H9 (cell line): ENCODE data around the gene MGST2. TPM values are rescaled to one million over a fixed set of nuclear protein-coding genes. Genes with fewer than 3 reads are reported as not detected.

ENCODE experiments used
- DNase-seq: peaks from one replicate; pipeline ENCODE4 v3.0.0-alpha.2; 2017
- H2AFZ ChIP-seq: one replicate; pipeline ENCODE4 v1.6.1; 2013; ENCODE audit warnings: mild to moderate bottlenecking, low read length, control low read depth, moderate library complexity
- H2AK5ac ChIP-seq: 2 replicates; pipeline ENCODE4 v1.6.1; 2013; ENCODE audit warnings: low read length, control low read depth, mixed read lengths; ENCODE audit not compliant: insufficient read length
- H2BK120ac ChIP-seq: one replicate; pipeline ENCODE4 v1.6.1; 2013; ENCODE audit warnings: low read depth, mild to moderate bottlenecking, low read length, control low read depth, inconsistent platforms; ENCODE audit not compliant: poor library complexity, severe bottlenecking
- H2BK12ac ChIP-seq: 2 replicates; pipeline ENCODE4 v1.6.1; 2013; ENCODE audit warnings: low read length, control low read depth, mixed read lengths, low read depth; ENCODE audit not compliant: insufficient read length
- H2BK15ac ChIP-seq: 2 replicates; pipeline ENCODE4 v1.6.1; 2013; ENCODE audit warnings: low read depth, low read length, control low read depth
- H2BK20ac ChIP-seq: one replicate; pipeline ENCODE4 v1.6.1; 2013; ENCODE audit warnings: low read depth, mild to moderate bottlenecking, low read length, control low read depth, inconsistent platforms; ENCODE audit not compliant: poor library complexity, severe bottlenecking
- H2BK5ac ChIP-seq: 2 replicates; pipeline ENCODE4 v1.6.1; 2013; ENCODE audit warnings: low read length, control low read depth, mixed read lengths; ENCODE audit not compliant: insufficient read length
- H3K14ac ChIP-seq: 2 replicates; pipeline ENCODE4 v1.6.1; 2013; ENCODE audit warnings: low read length, control low read depth; ENCODE audit not compliant: insufficient read depth
- H3K18ac ChIP-seq: 2 replicates; pipeline ENCODE4 v1.6.1; 2013; ENCODE audit warnings: low read depth, mild to moderate bottlenecking, mixed read lengths, low read length, control low read depth; ENCODE audit not compliant: insufficient read length
- H3K23ac ChIP-seq: 2 replicates; pipeline ENCODE4 v1.6.1; 2013; ENCODE audit warnings: low read length, control low read depth, mixed read lengths, low read depth; ENCODE audit not compliant: insufficient read length
- H3K23me2 ChIP-seq: 2 replicates; pipeline ENCODE4 v1.6.1; 2013; ENCODE audit warnings: low read depth, mild to moderate bottlenecking, mixed read lengths, low read length, control low read depth; ENCODE audit not compliant: insufficient read length, poor library complexity, severe bottlenecking
- H3K27ac ChIP-seq: 2 replicates; pipeline ENCODE4 v1.5.1; 2013; ENCODE audit warnings: low read length, control low read depth, mixed read lengths, low read depth; ENCODE audit not compliant: insufficient read length
- H3K27me3 ChIP-seq: 2 replicates; pipeline ENCODE4 v1.6.1; 2013; ENCODE audit warnings: low read length, control low read depth, inconsistent platforms; ENCODE audit not compliant: insufficient read depth
- H3K4ac ChIP-seq: 2 replicates; pipeline ENCODE4 v1.6.1; 2013; ENCODE audit warnings: low read depth, mild to moderate bottlenecking, control low read depth, inconsistent platforms, low read length, moderate library complexity
- H3K4me1 ChIP-seq: 2 replicates; pipeline ENCODE4 v1.6.1; 2013; ENCODE audit warnings: low read length, control low read depth, inconsistent platforms; ENCODE audit not compliant: insufficient read depth
- H3K4me2 ChIP-seq: 2 replicates; pipeline ENCODE4 v1.6.1; 2013; ENCODE audit warnings: low read length, control low read depth, mixed read lengths; ENCODE audit not compliant: insufficient read length, insufficient read depth
- H3K56ac ChIP-seq: 2 replicates; pipeline ENCODE4 v1.6.1; 2013; ENCODE audit warnings: low read depth, mild to moderate bottlenecking, mixed read lengths, low read length, control low read depth; ENCODE audit not compliant: insufficient read length
- H3K79me1 ChIP-seq: 2 replicates; pipeline ENCODE4 v1.6.1; 2013; ENCODE audit warnings: low read depth, mild to moderate bottlenecking, moderate library complexity, low read length, control low read depth, inconsistent platforms; ENCODE audit not compliant: insufficient read depth, poor library complexity, severe bottlenecking
- H3K79me2 ChIP-seq: 2 replicates; pipeline ENCODE4 v1.6.1; 2013; ENCODE audit warnings: low read length, control low read depth, inconsistent platforms; ENCODE audit not compliant: insufficient read depth
- H3K9ac ChIP-seq: 2 replicates; pipeline ENCODE4 v1.6.1; 2013; ENCODE audit warnings: low read length, control low read depth, mixed read lengths; ENCODE audit not compliant: insufficient read length; ENCODE audit errors: extremely low read depth
- H3K9me3 ChIP-seq: one replicate; pipeline ENCODE4 v1.6.1; 2013; ENCODE audit warnings: low read depth, low read length, inconsistent platforms; ENCODE audit not compliant: control insufficient read depth
- H3T11ph ChIP-seq: one replicate; pipeline ENCODE4 v1.6.1; 2013; ENCODE audit warnings: mild to moderate bottlenecking, low read length, control low read depth, inconsistent platforms
- H4K20me1 ChIP-seq: one replicate; pipeline ENCODE4 v1.6.1; 2013; ENCODE audit not compliant: control insufficient read depth, insufficient read length, insufficient read depth
- H4K5ac ChIP-seq: 2 replicates; pipeline ENCODE4 v1.6.1; 2013; ENCODE audit warnings: low read depth, mild to moderate bottlenecking, mixed read lengths, low read length, control low read depth; ENCODE audit not compliant: insufficient read length
- H4K8ac ChIP-seq: replicated peaks from 2 replicates; pipeline ENCODE4 v1.6.1; 2013; ENCODE audit warnings: low read length, control low read depth, mixed read lengths, low read depth; ENCODE audit not compliant: insufficient read length
- H4K91ac ChIP-seq: 2 replicates; pipeline ENCODE4 v1.6.1; 2013; ENCODE audit warnings: low read depth, mild to moderate bottlenecking, moderate library complexity, mixed read lengths, low read length, control low read depth; ENCODE audit not compliant: insufficient read length
- H3K27ac Mint-ChIP-seq, 3 experiments: 2 replicates in 2 of 3; 3 replicates in 1 of 3; pipeline ENCODE4 v1.8.0; 2020 to 2021; ENCODE audit warnings: mixed read lengths in 3 of 3, mild to moderate bottlenecking in 1 of 3, moderate library complexity in 1 of 3
- H3K27me3 Mint-ChIP-seq: 2 replicates; pipeline ENCODE4 v1.8.0; 2021; ENCODE audit warnings: low read depth, mild to moderate bottlenecking, moderate library complexity, mixed read lengths
- H3K36me3 Mint-ChIP-seq, 3 experiments: 2 replicates in 2 of 3; 3 replicates in 1 of 3; pipeline ENCODE4 v1.8.0; 2020 to 2021; ENCODE audit warnings: low read depth in 3 of 3, mixed read lengths in 3 of 3; ENCODE audit not compliant: insufficient read depth in 1 of 3
- H3K4me1 Mint-ChIP-seq, 2 experiments: 2 replicates each; pipeline ENCODE4 v1.8.0; 2020; ENCODE audit warnings: mixed read lengths in 2 of 2
- H3K4me3 Mint-ChIP-seq, 2 experiments: 2 replicates in 1 of 2; 3 replicates in 1 of 2; pipeline ENCODE4 v1.8.0; 2020 to 2021; ENCODE audit warnings: mild to moderate bottlenecking in 2 of 2, mixed read lengths in 2 of 2, moderate library complexity in 1 of 2
- H3K9me3 Mint-ChIP-seq, 2 experiments: 2 replicates in 1 of 2; 3 replicates in 1 of 2; pipeline ENCODE4 v1.8.0; 2020; ENCODE audit warnings: mild to moderate bottlenecking in 2 of 2, mixed read lengths in 2 of 2, moderate library complexity in 1 of 2
- WGBS: extraction: QIAGEN DNeasy Blood & Tissue Kit; methylation state at CpG from one replicate; pipeline ENCODE4 v1.1.7; 2013; ENCODE audit warnings: missing lambda C conversion rate, low lambda C conversion rate, mixed read lengths; ENCODE audit not compliant: insufficient read length; ENCODE audit errors: extremely low coverage; 5-methylcytosine and 5-hydroxymethylcytosine counted together
- total RNA-seq: library from RNA; stranded (reverse); gene quantifications from 2 replicates; pipeline ENCODE4 v1.2.1, GENCODE V29; 2021
- TF ChIP-seq, protein P1 (sequence below): fragments of 200-600 bp; sonication (generic); conservative IDR thresholded peaks from 3 replicates; pipeline ENCODE4 v1.8.0; 2021; ENCODE audit warnings: antibody characterized with exemption, mild to moderate bottlenecking

Gene MGST2
- total RNA-seq, 1 experiment from 2014 or later, result 6.4 TPM

GRCh38 chr4:139651282-139652194 lies 14.1 kb upstream of the MGST2 start:
- H3K27ac ChIP-seq, result no peak overlapping the region
- H2AFZ ChIP-seq, result no peak overlapping the region
- H3K79me1 ChIP-seq, result no peaks in the 10 kb centered on the region
- no peak overlapping the region for H4K91ac ChIP-seq
- no peaks in the 10 kb centered on the region for H3K23me2 ChIP-seq
- no peaks in the 10 kb centered on the region for H3K36me3 Mint-ChIP-seq
- H3K27me3 Mint-ChIP-seq, result peaks cover 25% of the 10 kb centered on the region
- H2BK15ac ChIP-seq, result no peak overlapping the region
- no peak overlapping the region for H3K23ac ChIP-seq
- H2BK20ac ChIP-seq, result no peak overlapping the region
- no peak overlapping the region for H3K14ac ChIP-seq
- no peak overlapping the region for H3K4ac ChIP-seq
- H3K4me1 Mint-ChIP-seq, result peaks cover 0 to 8% of the 10 kb centered on the region in 2 experiments; a peak in 3 of 4 replicates
- no peak overlapping the region for H3K4me2 ChIP-seq
- H4K5ac ChIP-seq, result no peak overlapping the region
- DNase-seq, result peak; percentile 76
- H3K4me3 Mint-ChIP-seq, result no peak overlapping the region; a peak in 1 of 5 replicates
- WGBS, result 100% methylated on average over 1 of the region's 13 CpGs
- H3K27me3 ChIP-seq, result no peaks in the 10 kb centered on the region
- H3K79me2 ChIP-seq, result no peaks in the 10 kb centered on the region
- H3T11ph ChIP-seq, result no peak overlapping the region
- H2BK5ac ChIP-seq, result no peak overlapping the region
- no peak overlapping the region for H2BK120ac ChIP-seq
- TF ChIP-seq, protein P1, sequence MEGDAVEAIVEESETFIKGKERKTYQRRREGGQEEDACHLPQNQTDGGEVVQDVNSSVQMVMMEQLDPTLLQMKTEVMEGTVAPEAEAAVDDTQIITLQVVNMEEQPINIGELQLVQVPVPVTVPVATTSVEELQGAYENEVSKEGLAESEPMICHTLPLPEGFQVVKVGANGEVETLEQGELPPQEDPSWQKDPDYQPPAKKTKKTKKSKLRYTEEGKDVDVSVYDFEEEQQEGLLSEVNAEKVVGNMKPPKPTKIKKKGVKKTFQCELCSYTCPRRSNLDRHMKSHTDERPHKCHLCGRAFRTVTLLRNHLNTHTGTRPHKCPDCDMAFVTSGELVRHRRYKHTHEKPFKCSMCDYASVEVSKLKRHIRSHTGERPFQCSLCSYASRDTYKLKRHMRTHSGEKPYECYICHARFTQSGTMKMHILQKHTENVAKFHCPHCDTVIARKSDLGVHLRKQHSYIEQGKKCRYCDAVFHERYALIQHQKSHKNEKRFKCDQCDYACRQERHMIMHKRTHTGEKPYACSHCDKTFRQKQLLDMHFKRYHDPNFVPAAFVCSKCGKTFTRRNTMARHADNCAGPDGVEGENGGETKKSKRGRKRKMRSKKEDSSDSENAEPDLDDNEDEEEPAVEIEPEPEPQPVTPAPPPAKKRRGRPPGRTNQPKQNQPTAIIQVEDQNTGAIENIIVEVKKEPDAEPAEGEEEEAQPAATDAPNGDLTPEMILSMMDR, result peak; percentile 95
- H2BK12ac ChIP-seq, result no peak overlapping the region
- H2AK5ac ChIP-seq, result no peak overlapping the region
- no peak overlapping the region; a peak in 1 of 7 replicates for H3K27ac Mint-ChIP-seq
- no peak overlapping the region for H3K56ac ChIP-seq
- H3K9ac ChIP-seq, result no peak overlapping the region
- H3K4me1 ChIP-seq, result no peaks in the 10 kb centered on the region
- H4K20me1 ChIP-seq, result peaks cover 3% of the 10 kb centered on the region
- no peak overlapping the region for H3K18ac ChIP-seq
- H3K9me3 Mint-ChIP-seq, result no peaks in the 10 kb centered on the region
- no peak overlapping the region for H4K8ac ChIP-seq
- no peaks in the 10 kb centered on the region for H3K9me3 ChIP-seq
